Limb (tissue), 2 donors: Measurements from ENCODE around the gene SNX32.

Source experiments
- DNase-seq, 2 donors: peaks; one replicate each; pipeline ENCODE4 v3.0.0-alpha.2; 2016; ENCODE audit errors: extremely low spot score in 2 of 2

The SNX32 gene

GRCh38 chr11:65833297-65834030 is at the start of gene SNX32:
Gene SNX32 (plus strand): TSS chr11:65833963. CDS start chr11:65834066, 103 bp downstream.
- DNase-seq, result peak; percentile 95 to 97

- DNase-seq, result no peak
These were observed 48.3 kb upstream of the SNX32 start for GRCh38 chr11:65785319-65786007.

GRCh38 chr11:65786008-65786785 is 47.6 kb upstream of the SNX32 start:
- no peak for DNase-seq

GRCh38 chr11:65786786-65787636 is 46.8 kb upstream of the SNX32 start, which contains the start of gene OVOL1:
Gene OVOL1 (plus strand): TSS chr11:65787063. CDS start chr11:65787374, 311 bp downstream.
- DNase-seq, result peak in 1 of 2 donors; percentile 53

GRCh38 chr11:65787649-65788622 is 45.8 kb upstream of the SNX32 start:
- DNase-seq, result peak in 1 of 2 donors; percentile 56

GRCh38 chr11:65788821-65789220 is 44.9 kb upstream of the SNX32 start:
- no peak for DNase-seq

GRCh38 chr11:65789230-65790103 is 44.3 kb upstream of the SNX32 start:
- no peak for DNase-seq

GRCh38 chr11:65790104-65790901 is 43.5 kb upstream of the SNX32 start:
- DNase-seq, result no peak

- no peak for DNase-seq
These were observed 42.7 kb upstream of the SNX32 start for GRCh38 chr11:65790902-65791650.

GRCh38 chr11:65791719-65792213 is 42.0 kb upstream of the SNX32 start:
- no peak for DNase-seq

- no peak for DNase-seq
These were observed 41.3 kb upstream of the SNX32 start for GRCh38 chr11:65792456-65792855.

GRCh38 chr11:65793144-65793581 is 40.6 kb upstream of the SNX32 start:
- DNase-seq, result no peak

GRCh38 chr11:65793625-65794400 is 40.0 kb upstream of the SNX32 start:
- DNase-seq, result no peak

- DNase-seq, result no peak
These were observed 38.9 kb upstream of the SNX32 start for GRCh38 chr11:65794570-65795510.
